ENCODE measurements around the gene UBE2E2. TPM values are rescaled to one million over a fixed set of nuclear protein-coding genes. Genes with fewer than 3 reads are reported as not detected.

Gene UBE2E2
- polyA plus RNA-seq, 1 donor from 2014 or later = 19.8 TPM

DNA sequence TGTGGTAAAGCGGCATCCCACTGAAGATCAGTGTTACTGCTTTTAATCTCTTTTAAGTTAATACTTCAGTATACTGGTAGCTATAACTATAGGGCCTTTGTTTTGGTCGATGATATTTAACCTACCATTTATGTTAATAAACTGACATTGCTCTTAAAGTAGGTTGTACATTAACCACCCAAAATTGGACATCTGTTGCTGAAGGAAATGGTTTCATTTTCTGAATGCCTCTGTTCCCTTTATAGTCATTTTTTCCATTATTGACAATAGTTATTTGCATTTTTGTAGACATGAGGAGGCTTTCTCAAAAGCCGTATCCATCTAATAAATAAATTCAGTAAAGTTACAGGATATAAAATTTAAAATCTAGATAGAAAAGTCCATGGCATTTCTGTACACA is 350.2 kb downstream of the UBE2E2 start:
- no peak for TF ChIP-seq EP300 (conservative IDR thresholded peaks at IDR 0.05; ENCODE audit: poor library complexity, severe bottlenecking)
- TF ChIP-seq, protein P1, sequence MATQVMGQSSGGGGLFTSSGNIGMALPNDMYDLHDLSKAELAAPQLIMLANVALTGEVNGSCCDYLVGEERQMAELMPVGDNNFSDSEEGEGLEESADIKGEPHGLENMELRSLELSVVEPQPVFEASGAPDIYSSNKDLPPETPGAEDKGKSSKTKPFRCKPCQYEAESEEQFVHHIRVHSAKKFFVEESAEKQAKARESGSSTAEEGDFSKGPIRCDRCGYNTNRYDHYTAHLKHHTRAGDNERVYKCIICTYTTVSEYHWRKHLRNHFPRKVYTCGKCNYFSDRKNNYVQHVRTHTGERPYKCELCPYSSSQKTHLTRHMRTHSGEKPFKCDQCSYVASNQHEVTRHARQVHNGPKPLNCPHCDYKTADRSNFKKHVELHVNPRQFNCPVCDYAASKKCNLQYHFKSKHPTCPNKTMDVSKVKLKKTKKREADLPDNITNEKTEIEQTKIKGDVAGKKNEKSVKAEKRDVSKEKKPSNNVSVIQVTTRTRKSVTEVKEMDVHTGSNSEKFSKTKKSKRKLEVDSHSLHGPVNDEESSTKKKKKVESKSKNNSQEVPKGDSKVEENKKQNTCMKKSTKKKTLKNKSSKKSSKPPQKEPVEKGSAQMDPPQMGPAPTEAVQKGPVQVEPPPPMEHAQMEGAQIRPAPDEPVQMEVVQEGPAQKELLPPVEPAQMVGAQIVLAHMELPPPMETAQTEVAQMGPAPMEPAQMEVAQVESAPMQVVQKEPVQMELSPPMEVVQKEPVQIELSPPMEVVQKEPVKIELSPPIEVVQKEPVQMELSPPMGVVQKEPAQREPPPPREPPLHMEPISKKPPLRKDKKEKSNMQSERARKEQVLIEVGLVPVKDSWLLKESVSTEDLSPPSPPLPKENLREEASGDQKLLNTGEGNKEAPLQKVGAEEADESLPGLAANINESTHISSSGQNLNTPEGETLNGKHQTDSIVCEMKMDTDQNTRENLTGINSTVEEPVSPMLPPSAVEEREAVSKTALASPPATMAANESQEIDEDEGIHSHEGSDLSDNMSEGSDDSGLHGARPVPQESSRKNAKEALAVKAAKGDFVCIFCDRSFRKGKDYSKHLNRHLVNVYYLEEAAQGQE (IDR thresholded peaks at IDR 0.05; ENCODE audit: borderline replicate concordance) = no peak
- TF ChIP-seq, protein P2, sequence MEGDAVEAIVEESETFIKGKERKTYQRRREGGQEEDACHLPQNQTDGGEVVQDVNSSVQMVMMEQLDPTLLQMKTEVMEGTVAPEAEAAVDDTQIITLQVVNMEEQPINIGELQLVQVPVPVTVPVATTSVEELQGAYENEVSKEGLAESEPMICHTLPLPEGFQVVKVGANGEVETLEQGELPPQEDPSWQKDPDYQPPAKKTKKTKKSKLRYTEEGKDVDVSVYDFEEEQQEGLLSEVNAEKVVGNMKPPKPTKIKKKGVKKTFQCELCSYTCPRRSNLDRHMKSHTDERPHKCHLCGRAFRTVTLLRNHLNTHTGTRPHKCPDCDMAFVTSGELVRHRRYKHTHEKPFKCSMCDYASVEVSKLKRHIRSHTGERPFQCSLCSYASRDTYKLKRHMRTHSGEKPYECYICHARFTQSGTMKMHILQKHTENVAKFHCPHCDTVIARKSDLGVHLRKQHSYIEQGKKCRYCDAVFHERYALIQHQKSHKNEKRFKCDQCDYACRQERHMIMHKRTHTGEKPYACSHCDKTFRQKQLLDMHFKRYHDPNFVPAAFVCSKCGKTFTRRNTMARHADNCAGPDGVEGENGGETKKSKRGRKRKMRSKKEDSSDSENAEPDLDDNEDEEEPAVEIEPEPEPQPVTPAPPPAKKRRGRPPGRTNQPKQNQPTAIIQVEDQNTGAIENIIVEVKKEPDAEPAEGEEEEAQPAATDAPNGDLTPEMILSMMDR (IDR thresholded peaks at IDR 0.05; ENCODE audit: poor library complexity, severe bottlenecking) = no peak
- no peak for TF ChIP-seq POLR2AphosphoS5 (IDR thresholded peaks at IDR 0.05)
- no peak for TF ChIP-seq MXI1 (conservative IDR thresholded peaks at IDR 0.05; ENCODE audit: poor library complexity, severe bottlenecking)
- no peak for TF ChIP-seq TAF1 (IDR thresholded peaks at IDR 0.05; ENCODE audit: low read depth)
- TF ChIP-seq EZH2 (IDR thresholded peaks at IDR 0.05; ENCODE audit: borderline replicate concordance, insufficient read depth, low read length, poor library complexity, severe bottlenecking) = no peak
- TF ChIP-seq RAD21 (conservative IDR thresholded peaks at IDR 0.05) = no peak
- no peak overlapping the region for H3K9ac ChIP-seq (ENCODE audit: low read length)
- no peak overlapping the region for H2AFZ ChIP-seq (ENCODE audit: low read depth, low read length)
- no peak overlapping the region for H3K4me2 ChIP-seq (ENCODE audit: low read length)
- no peak overlapping the region for H3K4me3 ChIP-seq (ENCODE audit: low read length)
- no peaks in the 10 kb centered on the region for H3K9me2 ChIP-seq (ENCODE audit: insufficient read depth, low read length)
- H3K79me2 ChIP-seq (replicated peaks; ENCODE audit: insufficient read depth, low read length) = no peaks in the 10 kb centered on the region
- H3F3A ChIP-seq (ENCODE audit: insufficient read depth, low read length, poor library complexity, severe bottlenecking) = no peaks in the 10 kb centered on the region
- H4K20me1 ChIP-seq (ENCODE audit: insufficient read depth) = no peaks in the 10 kb centered on the region
- no peak overlapping the region for H3K27ac ChIP-seq (ENCODE audit: low read length)
- no peaks in the 10 kb centered on the region for H3K36me3 ChIP-seq (ENCODE audit: insufficient read depth, low read length)
- H3K27me3 ChIP-seq (ENCODE audit: insufficient read depth, low read depth, low read length) = no peaks in the 10 kb centered on the region
- no peaks in the 10 kb centered on the region for H3K9me3 ChIP-seq (ENCODE audit: low read length)

DNA sequence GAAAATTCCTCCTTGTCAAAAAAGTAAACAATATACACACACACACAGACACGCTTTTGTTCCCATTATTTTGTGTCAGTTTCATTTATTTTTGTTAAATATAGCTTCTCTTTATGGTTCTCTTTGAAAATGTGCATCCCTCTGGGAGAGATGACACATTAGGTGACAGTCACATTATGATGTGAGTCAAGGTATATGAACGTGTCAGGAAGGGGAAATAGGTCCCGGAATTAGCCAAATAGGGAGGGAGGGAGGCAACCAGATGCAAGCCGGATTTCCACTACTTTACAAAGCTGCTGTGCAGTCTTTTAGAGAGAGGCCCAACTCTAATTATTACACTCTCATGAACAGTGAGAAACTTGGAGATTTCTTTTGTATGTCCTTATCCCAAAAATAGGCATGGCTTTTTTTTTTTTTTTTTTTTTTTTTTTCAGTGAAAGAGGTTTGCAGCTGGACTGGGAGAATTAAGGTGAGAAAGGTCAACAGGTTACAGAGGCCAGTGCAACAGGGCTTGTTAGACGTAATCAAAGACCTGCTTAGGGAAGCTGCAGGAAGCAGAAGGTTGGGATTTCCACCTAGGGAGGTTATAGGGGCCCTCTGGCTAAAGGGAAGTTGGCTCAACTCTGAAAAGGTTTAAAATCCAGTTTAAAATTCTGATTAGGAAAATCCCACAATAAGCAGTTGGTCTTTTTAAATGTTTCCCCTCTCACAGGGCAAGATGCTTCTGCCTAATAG is 362.1 kb downstream of the UBE2E2 start:
- H3K27me3 ChIP-seq (ENCODE audit: insufficient read depth, low read depth, low read length) = no peaks in the 10 kb centered on the region
- H3F3A ChIP-seq (ENCODE audit: insufficient read depth, low read length, poor library complexity, severe bottlenecking) = no peaks in the 10 kb centered on the region
- no peaks in the 10 kb centered on the region for H3K79me2 ChIP-seq (replicated peaks; ENCODE audit: insufficient read depth, low read length)
- no peak overlapping the region for H3K27ac ChIP-seq (ENCODE audit: low read length)
- H3K9me2 ChIP-seq (ENCODE audit: insufficient read depth, low read length) = no peaks in the 10 kb centered on the region
- no peaks in the 10 kb centered on the region for H3K36me3 ChIP-seq (ENCODE audit: insufficient read depth, low read length)
- TF ChIP-seq RAD21 (conservative IDR thresholded peaks at IDR 0.05) (no peak), TAF1 (IDR thresholded peaks at IDR 0.05; ENCODE audit: low read depth) (no peak), MXI1 (conservative IDR thresholded peaks at IDR 0.05; ENCODE audit: poor library complexity, severe bottlenecking) (no peak), EP300 (conservative IDR thresholded peaks at IDR 0.05; ENCODE audit: poor library complexity, severe bottlenecking) (no peak), POLR2AphosphoS5 (IDR thresholded peaks at IDR 0.05) (no peak)
- TF ChIP-seq, protein P2 (IDR thresholded peaks at IDR 0.05; ENCODE audit: poor library complexity, severe bottlenecking) = no peak
- TF ChIP-seq, protein P1 (IDR thresholded peaks at IDR 0.05; ENCODE audit: borderline replicate concordance) = no peak
- no peak overlapping the region for H2AFZ ChIP-seq (ENCODE audit: low read depth, low read length)
- no peaks in the 10 kb centered on the region for H3K9me3 ChIP-seq (ENCODE audit: low read length)
- H3K9ac ChIP-seq (ENCODE audit: low read length) = no peak overlapping the region
- H3K4me2 ChIP-seq (ENCODE audit: low read length) = no peak overlapping the region
- no peak overlapping the region for H3K4me3 ChIP-seq (ENCODE audit: low read length)
- H4K20me1 ChIP-seq (ENCODE audit: insufficient read depth) = no peaks in the 10 kb centered on the region
